HCT116 (cell line): ENCODE data around the gene THSD4. TPM values are rescaled to one million over a fixed set of nuclear protein-coding genes. Genes with fewer than 3 reads are reported as not detected.

Experiments
- ATAC-seq: fragments of 200-7000 bp; cut with Tn5 transposase; 2 replicates; pipeline ENCODE4 v1.9.1; 2020; ENCODE audit warnings: mild to moderate bottlenecking, moderate library complexity
- BruUV-seq: library from RNA; stranded (reverse); fragments of 400-500 nt; replicated peaks from 2 replicates; lab custom pipeline; 2021; lab: Mats Ljungman, UMichigan
- CTCF ChIA-PET: fragments of 300-600 bp; sonication (Branson Sonifier 250); formaldehyde crosslinking; loops from one replicate; lab custom pipeline; 2021; ENCODE audit warnings: antibody characterized with exemption; lab: Charles Lee
- POLR2A ChIA-PET: fragments of 300-600, 350-600 bp; sonication (Branson Sonifier 250); formaldehyde crosslinking; loops from one replicate; lab custom pipeline; 2021; ENCODE audit warnings: antibody characterized with exemption; lab: Charles Lee
- RAD21 ChIA-PET, 2 experiments: fragments of 300-600 bp; sonication (Branson Sonifier 250); formaldehyde crosslinking; loops; one replicate each; lab custom pipeline; 2023; ENCODE audit warnings: low total read pairs in 2 of 2; ENCODE audit not compliant: uncharacterized antibody in 2 of 2, unreplicated experiment in 2 of 2, low non-redundant PET in 1 of 2; lab: Charles Lee
- DNase-seq: peaks from one replicate; pipeline ENCODE4 v3.0.0-alpha.2; 2010; ENCODE audit warnings: low read depth, low spot score
- H2AFZ ChIP-seq: fragments of 200-600 bp; shearing (Covaris generic), sonication (generic); 2 replicates; pipeline ENCODE4 v1.6.1; 2017; ENCODE audit warnings: low read depth, mixed run types, mixed read lengths, antibody characterized with exemption, low read length; ENCODE audit not compliant: poor library complexity, severe bottlenecking
- H3K27ac ChIP-seq: 2 replicates; pipeline ENCODE4 v1.5.1; 2012; ENCODE audit warnings: low read depth, low read length
- H3K27me3 ChIP-seq: fragments of 200-600 bp; sonication (generic); 2 replicates; pipeline ENCODE4 v1.6.1; 2016; ENCODE audit warnings: mixed run types, low read length, mixed read lengths; ENCODE audit not compliant: insufficient read depth
- H3K36me3 ChIP-seq, 2 experiments: fragments of 200-500 bp in 1 of 2; fragments of 200-600 bp in 1 of 2; sonication (Bioruptor generic) in 1 of 2; sonication (generic) in 1 of 2; 2 replicates each; pipeline versions ENCODE4 v1.5.1 to v1.6.1; 2014 to 2016; ENCODE audit warnings: low read length in 2 of 2, inconsistent platforms in 1 of 2, mixed read lengths in 1 of 2, mixed run types in 1 of 2; ENCODE audit not compliant: insufficient read depth in 2 of 2, control insufficient read depth in 1 of 2
- H3K4me1 ChIP-seq, 2 experiments: fragments of 200-600 bp in 1 of 2; sonication (generic) in 1 of 2; 2 replicates each; pipeline versions ENCODE4 v1.5.1 to v1.6.1; 2012 to 2017; ENCODE audit warnings: low read length in 2 of 2, inconsistent platforms in 1 of 2, mild to moderate bottlenecking in 1 of 2, mixed read lengths in 1 of 2, mixed run types in 1 of 2, moderate library complexity in 1 of 2; ENCODE audit not compliant: insufficient read depth in 2 of 2, control insufficient read depth in 1 of 2
- H3K4me2 ChIP-seq: fragments of 200-600 bp; sonication (generic); 2 replicates; pipeline ENCODE4 v1.6.1; 2017; ENCODE audit warnings: mixed run types, low read length, mixed read lengths
- H3K4me3 ChIP-seq, 2 experiments: fragments of 200-600 bp in 1 of 2; sonication (generic) in 1 of 2; replicated peaks in 1 of 2; 2 replicates each; pipeline ENCODE4 v1.5.1; 2011 to 2016; ENCODE audit warnings: low read length in 2 of 2, control low read depth in 1 of 2, low read depth in 1 of 2, mild to moderate bottlenecking in 1 of 2, mixed read lengths in 1 of 2, mixed run types in 1 of 2
- H3K79me2 ChIP-seq: fragments of 200-600 bp; sonication (generic); 2 replicates; pipeline ENCODE4 v1.6.1; 2017; ENCODE audit warnings: mild to moderate bottlenecking, mixed run types, low read length, moderate library complexity, mixed read lengths; ENCODE audit not compliant: insufficient read depth
- H3K9ac ChIP-seq: fragments of 200-600 bp; sonication (generic); 2 replicates; pipeline ENCODE4 v1.6.1; 2016; ENCODE audit warnings: low read length, mixed read lengths
- H3K9me2 ChIP-seq: fragments of 200-600 bp; sonication (generic), shearing (Covaris generic); 2 replicates; pipeline ENCODE4 v1.6.1; 2017; ENCODE audit warnings: mixed run types, mild to moderate bottlenecking, moderate library complexity; ENCODE audit not compliant: insufficient read depth
- H3K9me3 ChIP-seq, 2 experiments: fragments of 200-500 bp in 1 of 2; fragments of 200-600 bp in 1 of 2; sonication (Bioruptor generic) in 1 of 2; sonication (generic) in 1 of 2; 2 replicates each; pipeline ENCODE4 v1.6.1; 2014 to 2017; ENCODE audit warnings: low read length in 2 of 2, mixed read lengths in 2 of 2, inconsistent platforms in 1 of 2, low read depth in 1 of 2, mild to moderate bottlenecking in 1 of 2, mixed run types in 1 of 2, moderate library complexity in 1 of 2; ENCODE audit not compliant: control insufficient read depth in 1 of 2, insufficient read depth in 1 of 2
- H4K20me1 ChIP-seq: fragments of 200-600 bp; sonication (generic), shearing (Covaris generic); 2 replicates; pipeline ENCODE4 v1.6.1; 2017; ENCODE audit warnings: mixed run types, mild to moderate bottlenecking, moderate library complexity; ENCODE audit not compliant: insufficient read depth
- ATF3 ChIP-seq: IDR thresholded peaks from 2 replicates; pipeline ENCODE4 v1.6.1; 2012
- CBX3 ChIP-seq: IDR thresholded peaks from 2 replicates; pipeline ENCODE4 v1.6.1; 2012; ENCODE audit warnings: low read depth
- CEBPB ChIP-seq: IDR thresholded peaks from 2 replicates; pipeline ENCODE4 v1.6.1; 2012; ENCODE audit warnings: low read depth
- CTCF ChIP-seq, 3 experiments: fragments of 200-600 bp in 1 of 3; sonication (generic) in 1 of 3; IDR thresholded peaks in 2 of 3; conservative IDR thresholded peaks in 1 of 3; 2 replicates each; pipeline ENCODE4 v1.5.1; 2012 to 2017; ENCODE audit warnings: low read depth in 2 of 3, low read length in 2 of 3, antibody characterized with exemption in 1 of 3, borderline replicate concordance in 1 of 3, control low read depth in 1 of 3, mild to moderate bottlenecking in 1 of 3, mixed read lengths in 1 of 3, mixed run types in 1 of 3, moderate library complexity in 1 of 3; ENCODE audit not compliant: insufficient read depth in 1 of 3
- ELF1 ChIP-seq: IDR thresholded peaks from 2 replicates; pipeline ENCODE4 v1.6.1; 2012; ENCODE audit warnings: low read depth, borderline replicate concordance
- EZH2phosphoT487 ChIP-seq: fragments of 200-600 bp; IDR thresholded peaks from 2 replicates; pipeline ENCODE4 v1.6.1; 2018; ENCODE audit warnings: antibody characterized with exemption, borderline replicate concordance
- FOSL1 ChIP-seq: IDR thresholded peaks from 2 replicates; pipeline ENCODE4 v1.6.1; 2012; ENCODE audit warnings: low read depth
- JUND ChIP-seq: IDR thresholded peaks from 2 replicates; pipeline ENCODE4 v1.6.1; 2012
- MAX ChIP-seq: IDR thresholded peaks from 2 replicates; pipeline ENCODE4 v1.6.1; 2012
- POLR2A ChIP-seq: IDR thresholded peaks from 2 replicates; pipeline ENCODE4 v1.7.0; 2011; ENCODE audit warnings: borderline replicate concordance; ENCODE audit not compliant: insufficient read depth, insufficient read length; ENCODE audit errors: extremely low read depth
- RAD21 ChIP-seq: IDR thresholded peaks from 2 replicates; pipeline ENCODE4 v1.6.1; 2012; ENCODE audit warnings: low read depth, mild to moderate bottlenecking
- REST ChIP-seq: IDR thresholded peaks from 2 replicates; pipeline ENCODE4 v1.6.1; 2012; ENCODE audit warnings: low read depth
- SIN3A ChIP-seq: IDR thresholded peaks from 2 replicates; pipeline ENCODE4 v1.6.1; 2012; ENCODE audit warnings: low read depth
- SP1 ChIP-seq: IDR thresholded peaks from 2 replicates; pipeline ENCODE4 v1.6.1; 2012; ENCODE audit warnings: low read depth
- SRF ChIP-seq: IDR thresholded peaks from 2 replicates; pipeline ENCODE4 v1.6.1; 2012; ENCODE audit warnings: low read depth
- TCF7L2 ChIP-seq: IDR thresholded peaks from 2 replicates; pipeline ENCODE4 v1.7.0; 2011; ENCODE audit warnings: borderline replicate concordance, inconsistent platforms; ENCODE audit not compliant: insufficient read depth, insufficient read length; ENCODE audit errors: extremely low read depth
- YY1 ChIP-seq: IDR thresholded peaks from 2 replicates; pipeline ENCODE4 v1.6.1; 2011; ENCODE audit warnings: low read length, low read depth, moderate library complexity, mild to moderate bottlenecking; ENCODE audit not compliant: insufficient replicate concordance; ENCODE audit errors: extremely low read depth
- ZBTB33 ChIP-seq: IDR thresholded peaks from 2 replicates; pipeline ENCODE4 v1.6.1; 2011; ENCODE audit warnings: mild to moderate bottlenecking, low read length, moderate library complexity; ENCODE audit not compliant: insufficient replicate concordance; ENCODE audit errors: extremely low read depth
- ZFX ChIP-seq: fragments of 450-650 bp; IDR thresholded peaks from 2 replicates; pipeline ENCODE4 v1.6.1; 2017
- intact Hi-C: fragments of 100-400 bp; cut with micrococcal nuclease; formaldehyde crosslinking; loops from 2 replicates; pipeline ENCODE4 v1.10.0; 2022
- total RNA-seq: library from RNA; stranded (reverse); gene quantifications from one replicate; pipeline ENCODE4 v1.2.1, GENCODE V29; 2021; ENCODE audit not compliant: unreplicated experiment

THSD4 gene
- total RNA-seq, 1 experiment from 2014 or later = 30.5 TPM

DNA sequence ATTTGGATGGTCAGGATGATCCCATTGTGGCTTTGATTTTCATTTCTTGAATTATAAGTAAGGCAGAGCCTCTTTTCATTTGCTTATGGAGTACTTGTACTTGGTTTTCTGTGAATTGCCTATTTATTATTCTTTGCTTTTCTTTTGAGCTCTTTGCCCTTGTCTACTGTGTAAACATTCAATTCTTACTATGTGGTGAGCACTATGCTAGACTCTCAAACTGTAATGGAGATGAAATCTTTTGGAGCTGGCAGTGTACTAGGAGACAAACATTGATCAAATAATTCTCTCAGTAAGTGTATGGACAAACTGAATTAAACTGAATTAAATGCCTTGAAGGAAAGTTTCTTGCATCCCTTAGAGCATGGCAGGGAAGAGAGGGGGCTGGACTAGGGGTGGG, 608.1 kb downstream of the THSD4 start:
- Histone ChIP-seq H3K79me2 (no peaks in the 10 kb centered on the region), H2AFZ (no peak overlapping the region), H3K9me3 (no peaks in the 10 kb centered on the region), H3K27me3 (no peaks in the 10 kb centered on the region), H3K9me2 (no peaks in the 10 kb centered on the region), H3K9ac (no peak overlapping the region), H3K4me2 (no peak overlapping the region), H3K4me1 (no peaks in the 10 kb centered on the region), H3K4me3 (no peak overlapping the region), H3K36me3 (no peaks in the 10 kb centered on the region), H3K27ac (no peak overlapping the region), H4K20me1 (no peaks in the 10 kb centered on the region)
- no peak for DNase-seq
- ChIA-PET POLR2A (interaction anchor here (0.7 kb wide), 1 partner anchor 14 kb away, joined by 3 read pairs; no protein-coding TSS in a partner anchor), RAD21 (no interaction called here), CTCF (interaction anchor here (0.6 kb wide), 1 partner anchor 55 kb away, joined by 5 read pairs; no protein-coding TSS in a partner anchor)
- ATAC-seq = no peak
- intact Hi-C loops = no loop called here
- TF ChIP-seq RAD21 = no peak
- no peak for TF ChIP-seq ZFX
- no peak for TF ChIP-seq FOSL1
- no peak for TF ChIP-seq CBX3
- no peak for TF ChIP-seq TCF7L2
- no peak for TF ChIP-seq CTCF (IDR thresholded peaks at IDR 0.05 in 2 of 3, conservative IDR thresholded peaks at IDR 0.05 in 1 of 3; ENCODE audit: borderline replicate concordance in 1 of 3, insufficient read depth in 1 of 3, low read depth in 2 of 3, low read length in 2 of 3)
- TF ChIP-seq REST = no peak
- TF ChIP-seq ATF3 = no peak
- no peak for TF ChIP-seq MAX
- no peak for TF ChIP-seq SP1
- no peak for TF ChIP-seq YY1
- no peak for TF ChIP-seq CEBPB
- no peak for TF ChIP-seq SIN3A
- TF ChIP-seq EZH2phosphoT487 = no peak
- TF ChIP-seq SRF = no peak
- TF ChIP-seq ZBTB33 = no peak
- TF ChIP-seq ELF1 = no peak
- no peak for TF ChIP-seq JUND
- TF ChIP-seq POLR2A = no peak
- no TSS peak for BruUV-seq
